Esophagus muscularis mucosa (tissue), 4 donors: ENCODE data around the gene VDR. TPM values are rescaled to one million over a fixed set of nuclear protein-coding genes. Genes with fewer than 3 reads are reported as not detected.

ENCODE experiments used
- DNase-seq: peaks from one replicate; pipeline ENCODE4 v3.0.0-alpha.2; 2017; ENCODE audit errors: extremely low spot score
- H3K27ac ChIP-seq, 4 donors: fragments of 200-600 bp; sonication (generic); replicated peaks in 1 of 4; 1 replicate in 3 of 4; 2 replicates in 1 of 4; pipeline ENCODE4 v1.5.1; 2016 to 2019; ENCODE audit warnings: mild to moderate bottlenecking in 1 of 4
- H3K27me3 ChIP-seq, 4 donors: fragments of 200-600 bp; sonication (generic); one replicate each; pipeline versions ENCODE4 v1.5.1 to v1.6.0; 2016 to 2019
- H3K36me3 ChIP-seq, 4 donors: fragments of 200-600 bp; sonication (generic); one replicate each; pipeline ENCODE4 v1.5.1; 2016 to 2019
- H3K4me1 ChIP-seq, 4 donors: fragments of 200-600 bp; sonication (generic); one replicate each; pipeline ENCODE4 v1.5.1; 2016 to 2019
- H3K4me3 ChIP-seq, 4 donors: fragments of 200-600 bp; sonication (generic); 1 replicate in 2 of 4; 2 replicates in 2 of 4; pipeline ENCODE4 v1.5.1; 2016 to 2019; ENCODE audit warnings: mild to moderate bottlenecking in 4 of 4, moderate library complexity in 1 of 4
- H3K9me3 ChIP-seq, 4 donors: fragments of 200-600 bp; sonication (generic); 1 replicate in 3 of 4; 2 replicates in 1 of 4; pipeline ENCODE4 v1.5.1; 2016 to 2019
- EP300 ChIP-seq: sonication (generic); formaldehyde crosslinking; IDR thresholded peaks from one replicate; pipeline ENCODE4 v1.6.1; 2017; ENCODE audit warnings: antibody characterized with exemption
- POLR2A ChIP-seq: fragments of 450-650 bp; IDR thresholded peaks from one replicate; pipeline ENCODE4 v1.6.1; 2017; ENCODE audit warnings: antibody characterized with exemption, moderate library complexity, mild to moderate bottlenecking, low read depth
- POLR2AphosphoS5 ChIP-seq, 2 donors: sonication (generic); formaldehyde crosslinking; IDR thresholded peaks; one replicate each; pipeline ENCODE4 v1.6.1; 2017; ENCODE audit warnings: antibody characterized with exemption in 2 of 2
- WGBS: methylation state at CpG from one replicate; pipeline ENCODE4 v1.1.5; 2018; 5-methylcytosine and 5-hydroxymethylcytosine counted together
- intact Hi-C: fragments of 100-400 bp; cut with DNase I; formaldehyde crosslinking; loops from one replicate; pipeline ENCODE4 v1.15.1; 2023
- total RNA-seq, 4 donors: library from RNA; depleted of rRNA; stranded (reverse); fragments of >200 nt; gene quantifications; one replicate each; pipeline versions ENCODE4 v1.1.0 to v1.2.1, GENCODE V29; 2016
- TF ChIP-seq, protein P1 (sequence below), 3 experiments: fragments of 200-600 bp in 2 of 3; fragments of 450-650 bp in 1 of 3; sonication (generic) in 2 of 3; IDR thresholded peaks; one replicate each; pipeline ENCODE4 v1.5.1; 2017 to 2019; ENCODE audit warnings: antibody characterized with exemption in 3 of 3, mild to moderate bottlenecking in 2 of 3, moderate library complexity in 1 of 3

The VDR gene
- total RNA-seq, 4 donors from 2014 or later = 0.42 to 2.8 (median 2.1) TPM

DNA sequence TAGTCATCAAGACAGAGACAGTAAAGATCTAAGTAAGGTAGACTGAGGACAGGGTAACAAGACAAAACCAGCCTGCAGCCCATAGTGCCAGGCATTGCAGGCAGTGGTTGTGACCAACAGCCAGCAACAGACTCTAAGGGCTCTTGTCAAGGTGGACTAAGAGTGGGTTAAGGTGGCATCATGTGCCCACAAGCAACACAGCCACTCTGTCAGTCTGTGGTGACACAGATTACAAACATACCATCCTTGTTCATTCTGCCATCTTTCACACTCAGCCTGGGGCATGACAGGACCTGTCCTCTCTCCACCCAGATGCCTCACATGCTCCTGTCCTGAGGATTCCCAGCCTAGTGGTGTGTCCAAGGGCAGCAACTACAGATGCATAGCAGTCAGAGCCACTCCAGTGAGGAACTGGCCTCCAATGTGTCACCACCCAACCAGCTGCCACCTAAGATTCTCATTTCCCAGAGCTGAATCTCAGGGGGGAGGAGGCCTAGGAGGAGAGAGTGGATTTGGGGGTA lies 28.3 kb downstream of the VDR start:
- DNase-seq = no peak
- no peak overlapping the region for H3K4me3 ChIP-seq
- H3K36me3 ChIP-seq = no peaks in the 10 kb centered on the region
- H3K4me1 ChIP-seq = no peaks in the 10 kb centered on the region
- intact Hi-C loops = no loop called here
- no peaks in the 10 kb centered on the region for H3K9me3 ChIP-seq
- no peaks in the 10 kb centered on the region for H3K27me3 ChIP-seq
- no peak for TF ChIP-seq POLR2A
- TF ChIP-seq, protein P1, sequence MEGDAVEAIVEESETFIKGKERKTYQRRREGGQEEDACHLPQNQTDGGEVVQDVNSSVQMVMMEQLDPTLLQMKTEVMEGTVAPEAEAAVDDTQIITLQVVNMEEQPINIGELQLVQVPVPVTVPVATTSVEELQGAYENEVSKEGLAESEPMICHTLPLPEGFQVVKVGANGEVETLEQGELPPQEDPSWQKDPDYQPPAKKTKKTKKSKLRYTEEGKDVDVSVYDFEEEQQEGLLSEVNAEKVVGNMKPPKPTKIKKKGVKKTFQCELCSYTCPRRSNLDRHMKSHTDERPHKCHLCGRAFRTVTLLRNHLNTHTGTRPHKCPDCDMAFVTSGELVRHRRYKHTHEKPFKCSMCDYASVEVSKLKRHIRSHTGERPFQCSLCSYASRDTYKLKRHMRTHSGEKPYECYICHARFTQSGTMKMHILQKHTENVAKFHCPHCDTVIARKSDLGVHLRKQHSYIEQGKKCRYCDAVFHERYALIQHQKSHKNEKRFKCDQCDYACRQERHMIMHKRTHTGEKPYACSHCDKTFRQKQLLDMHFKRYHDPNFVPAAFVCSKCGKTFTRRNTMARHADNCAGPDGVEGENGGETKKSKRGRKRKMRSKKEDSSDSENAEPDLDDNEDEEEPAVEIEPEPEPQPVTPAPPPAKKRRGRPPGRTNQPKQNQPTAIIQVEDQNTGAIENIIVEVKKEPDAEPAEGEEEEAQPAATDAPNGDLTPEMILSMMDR (IDR thresholded peaks at IDR 0.05) = no peak
- no peak for TF ChIP-seq POLR2AphosphoS5 (IDR thresholded peaks at IDR 0.05)
- no peak for TF ChIP-seq EP300
- no peak overlapping the region for H3K27ac ChIP-seq

DNA sequence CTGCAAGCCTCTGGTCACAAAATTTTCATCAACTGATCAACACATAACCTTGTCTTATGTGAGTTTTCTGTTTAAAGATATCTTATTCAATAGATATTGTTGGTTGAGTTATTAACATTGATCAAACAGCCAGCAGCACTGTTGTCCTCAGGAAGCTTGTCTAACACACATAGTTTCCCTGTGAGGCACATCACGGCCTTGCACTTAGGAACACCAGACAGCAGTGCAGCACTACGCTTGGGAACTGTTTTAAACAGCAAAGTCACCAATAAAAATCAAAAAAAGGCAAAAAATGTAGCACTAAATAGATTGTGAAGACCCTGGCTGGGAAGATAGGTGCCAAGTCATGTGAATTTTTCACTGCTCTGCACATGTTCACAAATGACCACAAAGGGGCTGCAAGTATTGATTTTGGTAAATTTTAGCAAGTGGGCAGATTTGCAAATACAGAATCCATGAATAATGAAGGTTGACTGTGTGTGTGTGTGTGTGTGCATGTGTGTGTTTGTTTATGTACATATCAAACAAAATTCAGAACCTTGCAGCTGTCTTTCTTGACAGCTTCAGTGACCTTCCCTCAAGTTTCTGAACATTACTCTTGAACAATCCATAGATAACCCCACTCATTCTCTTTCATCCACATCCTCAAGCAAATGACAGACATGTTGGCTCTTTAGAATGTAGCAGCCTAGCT lies 28.9 kb downstream of the VDR start:
- H3K4me1 ChIP-seq = peaks cover under 1 to 2% (median 1%) of the 10 kb centered on the region in 4 donors
- 92% methylated on average over 2 of the region's 2 CpGs for WGBS
- H3K4me3 ChIP-seq = no peak overlapping the region
- TF ChIP-seq POLR2AphosphoS5 (IDR thresholded peaks at IDR 0.05) = no peak
- TF ChIP-seq POLR2A = no peak
- no peak for TF ChIP-seq EP300
- TF ChIP-seq, protein P1 (IDR thresholded peaks at IDR 0.05) = no peak
- H3K27ac ChIP-seq = no peak overlapping the region
- H3K9me3 ChIP-seq = no peaks in the 10 kb centered on the region
- intact Hi-C loops = no loop called here
- no peaks in the 10 kb centered on the region for H3K27me3 ChIP-seq
- DNase-seq = no peak
- no peaks in the 10 kb centered on the region for H3K36me3 ChIP-seq

DNA sequence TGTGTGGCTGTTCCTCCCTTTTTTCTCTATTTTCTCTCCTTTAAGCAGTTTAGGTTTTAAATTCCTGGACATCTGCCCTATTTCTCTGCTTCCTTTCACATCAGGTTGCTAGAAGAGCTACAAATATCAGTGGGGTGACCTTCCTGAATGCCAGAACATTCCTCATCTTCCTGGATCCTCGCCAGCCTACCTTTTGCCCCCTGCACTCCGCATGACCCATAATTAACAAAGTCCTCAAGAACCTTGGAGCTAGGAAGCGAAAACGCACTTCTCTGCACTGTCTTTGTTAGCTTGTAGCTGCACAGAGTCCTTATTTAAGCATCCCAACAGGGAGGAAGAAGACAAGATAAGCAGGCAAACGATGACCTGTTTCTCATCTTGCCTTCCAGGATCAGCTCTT lies 30.5 kb downstream of the VDR start:
- no peak overlapping the region for H3K4me3 ChIP-seq
- WGBS = 65% methylated on average over 5 of the region's 5 CpGs
- DNase-seq = no peak
- H3K9me3 ChIP-seq = no peaks in the 10 kb centered on the region
- no peaks in the 10 kb centered on the region for H3K27me3 ChIP-seq
- intact Hi-C loops = no loop called here
- peaks cover 12 to 13% (median 13%) of the 10 kb centered on the region in 4 donors for H3K4me1 ChIP-seq
- TF ChIP-seq EP300 (no peak), POLR2A (no peak), POLR2AphosphoS5 (IDR thresholded peaks at IDR 0.05) (no peak)
- TF ChIP-seq, protein P1 (IDR thresholded peaks at IDR 0.05) = no peak
- no peak overlapping the region for H3K27ac ChIP-seq
- no peaks in the 10 kb centered on the region for H3K36me3 ChIP-seq

DNA sequence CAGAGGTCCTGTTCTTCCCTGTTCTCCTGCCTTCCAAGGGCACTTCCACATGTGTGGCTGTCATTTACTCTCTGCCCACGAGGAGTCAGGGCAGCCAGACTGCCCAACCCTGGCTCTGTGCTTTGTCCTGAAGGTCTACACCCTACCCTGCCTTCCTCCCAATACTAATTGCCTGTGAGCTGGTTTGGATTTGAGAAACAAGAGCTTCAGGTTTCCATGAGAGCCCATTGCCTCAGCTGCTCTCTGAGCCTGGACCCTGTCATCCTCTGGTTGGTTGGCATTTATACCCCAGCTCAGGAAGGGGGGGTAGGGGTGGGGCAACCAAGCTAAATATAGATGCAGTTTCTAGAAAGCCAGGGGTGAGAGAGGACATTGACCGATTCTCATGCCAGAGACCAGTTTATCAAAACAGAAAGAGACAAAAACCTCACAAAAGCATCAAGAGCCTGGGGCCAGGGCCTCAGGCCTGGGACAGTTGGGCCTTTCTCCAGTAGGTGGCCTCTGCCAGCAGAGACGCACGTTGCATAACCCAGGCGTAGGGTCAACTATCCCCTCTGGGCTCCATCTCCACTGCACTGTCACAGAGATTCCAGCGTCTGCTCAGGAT lies 34.5 kb downstream of the VDR start:
- H3K36me3 ChIP-seq = no peaks in the 10 kb centered on the region
- H3K27me3 ChIP-seq = no peaks in the 10 kb centered on the region
- no peaks in the 10 kb centered on the region for H3K9me3 ChIP-seq
- intact Hi-C loops = no loop called here
- H3K4me1 ChIP-seq = peaks cover 12 to 13% (median 13%) of the 10 kb centered on the region in 4 donors
- 27% methylated on average over 6 of the region's 6 CpGs for WGBS
- no peak for DNase-seq
- H3K4me3 ChIP-seq = no peak overlapping the region
- peak overlapping the region in 3 of 4 donors; percentile 13 to 36 (median 20) for H3K27ac ChIP-seq
- TF ChIP-seq, protein P1 (IDR thresholded peaks at IDR 0.05) = peak; percentile 7 to 40 (median 17)
- no peak for TF ChIP-seq EP300
